Keratinocyte (primary cell): ENCODE data around the gene LRRC4. TPM values are rescaled to one million over a fixed set of nuclear protein-coding genes. Genes with fewer than 3 reads are reported as not detected.

Source experiments
- DNase-seq: peaks from one replicate; pipeline ENCODE4 v3.0.0-alpha.2; 2011; ENCODE audit warnings: low read depth, missing footprints, low spot score
- FAIRE-seq: peaks from 2 replicates; lab custom pipeline; 2011; peaks lifted over from hg19 to GRCh38; lab: Jason Lieb, UNC
- H2AFZ ChIP-seq: 2 replicates; pipeline ENCODE4 v1.6.0; 2012; ENCODE audit warnings: low read length, control low read depth, inconsistent platforms; ENCODE audit not compliant: control insufficient read depth
- H3K27ac ChIP-seq: 2 replicates; pipeline ENCODE4 v1.5.1; 2011; ENCODE audit warnings: low read length; ENCODE audit not compliant: control insufficient read depth, insufficient read depth
- H3K27me3 ChIP-seq: 3 replicates; pipeline ENCODE4 v1.6.0; 2011; ENCODE audit warnings: low read length; ENCODE audit not compliant: control insufficient read depth, insufficient read depth; ENCODE audit errors: extremely low read depth
- H3K36me3 ChIP-seq, 2 experiments: 2 replicates in 1 of 2; 3 replicates in 1 of 2; pipeline ENCODE4 v1.5.1; 2011; ENCODE audit warnings: low read length in 2 of 2, mild to moderate bottlenecking in 1 of 2; ENCODE audit not compliant: control insufficient read depth in 2 of 2, insufficient read depth in 2 of 2; ENCODE audit errors: extremely low read depth in 1 of 2
- H3K4me1 ChIP-seq: 3 replicates; pipeline ENCODE4 v1.5.1; 2011; ENCODE audit warnings: low read length; ENCODE audit not compliant: control insufficient read depth, insufficient read depth; ENCODE audit errors: extremely low read depth
- H3K4me2 ChIP-seq: 3 replicates; pipeline ENCODE4 v1.6.0; 2011; ENCODE audit warnings: low read depth, low read length; ENCODE audit not compliant: control insufficient read depth, insufficient read depth; ENCODE audit errors: extremely low read depth
- H3K4me3 ChIP-seq, 3 experiments: fragments of 200-600 bp in 1 of 3; sonication (generic) in 1 of 3; 2 replicates in 2 of 3; 3 replicates in 1 of 3; pipeline ENCODE4 v1.5.1; 2011 to 2016; ENCODE audit warnings: low read length in 3 of 3, mild to moderate bottlenecking in 3 of 3, control low read depth in 2 of 3, inconsistent platforms in 1 of 3, low read depth in 1 of 3, mixed read lengths in 1 of 3, mixed run types in 1 of 3, moderate library complexity in 1 of 3; ENCODE audit not compliant: control insufficient read depth in 2 of 3, insufficient read depth in 2 of 3; ENCODE audit errors: extremely low read depth in 1 of 3
- H3K79me2 ChIP-seq: 2 replicates; pipeline ENCODE4 v1.6.0; 2012; ENCODE audit warnings: low read length; ENCODE audit not compliant: control insufficient read depth, insufficient read depth
- H3K9ac ChIP-seq: 3 replicates; pipeline ENCODE4 v1.6.0; 2011; ENCODE audit warnings: low read length; ENCODE audit not compliant: control insufficient read depth, insufficient read depth; ENCODE audit errors: extremely low read depth
- H3K9me1 ChIP-seq: 3 replicates; pipeline ENCODE4 v1.6.0; 2011; ENCODE audit warnings: low read length; ENCODE audit not compliant: control insufficient read depth, insufficient read depth; ENCODE audit errors: extremely low read depth
- H3K9me3 ChIP-seq: 2 replicates; pipeline ENCODE4 v1.5.1; 2012; ENCODE audit warnings: low read depth, low read length; ENCODE audit not compliant: control insufficient read depth
- H4K20me1 ChIP-seq: 3 replicates; pipeline ENCODE4 v1.6.0; 2011; ENCODE audit warnings: low read length; ENCODE audit not compliant: control insufficient read depth, insufficient read depth; ENCODE audit errors: extremely low read depth
- CTCF ChIP-seq, 3 experiments: IDR thresholded peaks in 1 of 3; conservative IDR thresholded peaks in 1 of 3; optimal IDR thresholded peaks in 1 of 3; 2 replicates in 2 of 3; 3 replicates in 1 of 3; pipeline versions ENCODE3 to v1.5.1; 2011; ENCODE audit warnings: low read length in 3 of 3, mild to moderate bottlenecking in 3 of 3, moderate library complexity in 2 of 3, control low read depth in 1 of 3, inconsistent platforms in 1 of 3; ENCODE audit not compliant: insufficient read depth in 2 of 3; ENCODE audit errors: extremely low read depth in 1 of 3
- EZH2 ChIP-seq: IDR thresholded peaks from one replicate; pipeline ENCODE4 v1.6.1; 2012; ENCODE audit warnings: inconsistent platforms, mild to moderate bottlenecking, low read length, moderate library complexity
- dilution Hi-C: fragments of 300-500 bp; cut with MboI; formaldehyde crosslinking; loops from one replicate; pipeline ENCODE4 v1.7.0; 2020; ENCODE audit warnings: low sequenced_read_pairs; ENCODE audit not compliant: extremely low pct_ligation_motif_present
- polyA plus RNA-seq, 5 experiments: library from polyadenylated mRNA; depleted of rRNA in 3 of 5; stranded (reverse) in 3 of 5; stranded (forward) in 1 of 5; unstranded in 1 of 5; fragments of >200 nt; gene quantifications; 1 replicate in 1 of 5; 2 replicates in 3 of 5; 3 replicates in 1 of 5; pipeline versions ENCODE4 v1.2.1 to v1.2.3, GENCODE V29; 2011 to 2012; ENCODE audit warnings: missing spikeins in 2 of 5, low read depth in 1 of 5, low replicate concordance in 1 of 5

The LRRC4 gene
- polyA plus RNA-seq, 1 donor (not counting 4 experiments of a cell fraction or from before 2014, with no cell fraction given), result 0.07 TPM

GRCh38 chr7:128005759-128006159, 25.5 kb downstream of the LRRC4 start:
- Histone ChIP-seq H3K27ac (no peak overlapping the region), H3K9ac (no peak overlapping the region), H3K36me3 (peaks cover 11 to 12% of the 10 kb centered on the region in 2 experiments), H2AFZ (no peak overlapping the region), H3K4me3 (no peak overlapping the region), H3K9me3 (no peaks in the 10 kb centered on the region), H3K4me2 (no peak overlapping the region), H3K27me3 (no peaks in the 10 kb centered on the region), H3K9me1 (no peaks in the 10 kb centered on the region), H4K20me1 (no peaks in the 10 kb centered on the region), H3K79me2 (no peaks in the 10 kb centered on the region), H3K4me1 (no peaks in the 10 kb centered on the region)
- DNase-seq (no peak), FAIRE-seq (no peak)
- TF ChIP-seq EZH2 (no peak), CTCF (optimal IDR thresholded peaks at IDR 0.05 in 1 of 3, IDR thresholded peaks at IDR 0.05 in 1 of 3, conservative IDR thresholded peaks at IDR 0.05 in 1 of 3; ENCODE audit: extremely low read depth in 1 of 3, insufficient read depth in 2 of 3, low read length in 3 of 3) (no peak)
- dilution Hi-C loops, result no loop called here

DNA sequence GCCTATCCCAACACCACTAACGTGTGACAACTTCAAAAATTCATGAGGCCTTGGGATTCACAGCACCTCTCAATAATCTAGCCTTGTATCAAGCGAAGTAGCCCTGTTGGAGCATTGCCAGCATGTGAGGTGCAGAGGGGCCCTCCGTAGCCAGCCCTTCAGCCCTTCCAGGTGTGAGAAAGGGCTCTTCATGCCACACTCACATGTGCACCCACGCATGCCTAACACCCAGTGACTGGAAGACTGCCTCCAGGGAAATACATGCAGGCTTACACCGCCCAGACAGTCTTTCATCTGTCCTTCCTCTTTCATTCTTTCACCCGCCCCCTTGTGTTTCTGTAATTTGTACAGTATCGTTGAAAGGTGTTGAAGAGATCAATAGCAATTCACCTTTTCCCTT, 26.1 kb downstream of the LRRC4 start:
- Histone ChIP-seq H4K20me1 (no peaks in the 10 kb centered on the region), H3K9me3 (no peaks in the 10 kb centered on the region), H3K27me3 (no peaks in the 10 kb centered on the region), H3K9me1 (no peaks in the 10 kb centered on the region), H3K9ac (no peak overlapping the region), H3K4me2 (no peak overlapping the region), H2AFZ (no peak overlapping the region), H3K4me3 (no peak overlapping the region), H3K4me1 (no peaks in the 10 kb centered on the region), H3K36me3 (peaks cover 11 to 14% of the 10 kb centered on the region in 2 experiments), H3K79me2 (no peaks in the 10 kb centered on the region), H3K27ac (no peak overlapping the region)
- TF ChIP-seq CTCF (optimal IDR thresholded peaks at IDR 0.05 in 1 of 3, IDR thresholded peaks at IDR 0.05 in 1 of 3, conservative IDR thresholded peaks at IDR 0.05 in 1 of 3; ENCODE audit: extremely low read depth in 1 of 3, insufficient read depth in 2 of 3, low read length in 3 of 3), result no peak
- no peak for TF ChIP-seq EZH2
- FAIRE-seq (no peak), DNase-seq (no peak)
- dilution Hi-C loops, result no loop called here
